ENCODE results near the gene CROT. TPM values are rescaled to one million over a fixed set of nuclear protein-coding genes. Genes with fewer than 3 reads are reported as not detected.

Gene CROT
- total RNA-seq, 1 donor from 2014 or later = 53.4 TPM

GRCh38 chr7:87312215-87312865 is 33.1 kb upstream of the CROT start:
- H3K4me2 ChIP-seq = no peak overlapping the region
- TF ChIP-seq EZH2 (IDR thresholded peaks at IDR 0.05) (no peak), CTCF (IDR thresholded peaks at IDR 0.05) (peak; percentile 99)
- H3K36me3 ChIP-seq = no peaks in the 10 kb centered on the region
- Mint-ChIP-seq H3K27ac (no peak overlapping the region), H3K27me3 (ENCODE audit: insufficient read depth, low read depth) (peaks cover 6% of the 10 kb centered on the region), H3K4me3 (no peak overlapping the region), H3K9me3 (peaks cover 7% of the 10 kb centered on the region), H3K4me1 (peaks cover 19% of the 10 kb centered on the region), H3K36me3 (no peaks in the 10 kb centered on the region)
- H3K27me3 ChIP-seq = no peaks in the 10 kb centered on the region
- no peak overlapping the region for H3K27ac ChIP-seq
- H3K4me3 ChIP-seq = no peak overlapping the region
- peak overlapping the region; percentile 1 for H2AFZ ChIP-seq (replicated peaks)
- H3K79me2 ChIP-seq (ENCODE audit: low read depth) = no peaks in the 10 kb centered on the region
- peak; percentile 64 for DNase-seq (ENCODE audit: low spot score)
- no peaks in the 10 kb centered on the region for H3K9me3 ChIP-seq (ENCODE audit: low read depth)
- H3F3A ChIP-seq (ENCODE audit: low read depth) = peaks cover 9% of the 10 kb centered on the region
- H3K4me1 ChIP-seq = peaks cover 17% of the 10 kb centered on the region
- H4K20me1 ChIP-seq (ENCODE audit: low read depth) = no peaks in the 10 kb centered on the region
- no peak overlapping the region for H3K9ac ChIP-seq

- Histone ChIP-seq H3K9me3 (ENCODE audit: low read depth) (no peaks in the 10 kb centered on the region), H3K27me3 (no peaks in the 10 kb centered on the region), H3K9ac (no peak overlapping the region), H3K4me3 (no peak overlapping the region), H3F3A (ENCODE audit: low read depth) (peaks cover under 1% of the 10 kb centered on the region), H2AFZ (replicated peaks) (no peak overlapping the region), H3K36me3 (no peaks in the 10 kb centered on the region), H3K4me2 (no peak overlapping the region), H3K4me1 (peaks cover 7% of the 10 kb centered on the region), H3K27ac (no peak overlapping the region), H4K20me1 (ENCODE audit: low read depth) (no peaks in the 10 kb centered on the region), H3K79me2 (ENCODE audit: low read depth) (no peaks in the 10 kb centered on the region)
- Mint-ChIP-seq H3K4me3 (no peak overlapping the region), H3K36me3 (no peaks in the 10 kb centered on the region), H3K27ac (no peak overlapping the region), H3K27me3 (ENCODE audit: insufficient read depth, low read depth) (peaks cover 2% of the 10 kb centered on the region), H3K4me1 (peaks cover 12% of the 10 kb centered on the region), H3K9me3 (peaks cover 5% of the 10 kb centered on the region)
- no peak for DNase-seq (ENCODE audit: low spot score)
- TF ChIP-seq EZH2 (IDR thresholded peaks at IDR 0.05) (no peak), CTCF (IDR thresholded peaks at IDR 0.05) (no peak), EZH2phosphoT487 (IDR thresholded peaks at IDR 0.05) (no peak)
Observed at GRCh38 chr7:87316097-87316700, 29.3 kb upstream of the CROT start.

GRCh38 chr7:87316846-87317552 is 28.5 kb upstream of the CROT start:
- Mint-ChIP-seq H3K27me3 (ENCODE audit: insufficient read depth, low read depth) (peaks cover 4% of the 10 kb centered on the region), H3K4me1 (peaks cover 10% of the 10 kb centered on the region), H3K9me3 (peaks cover 13% of the 10 kb centered on the region), H3K27ac (peak overlapping the region; percentile 13), H3K36me3 (peaks cover 3% of the 10 kb centered on the region), H3K4me3 (no peak overlapping the region)
- H4K20me1 ChIP-seq (ENCODE audit: low read depth) = no peaks in the 10 kb centered on the region
- TF ChIP-seq EZH2 (IDR thresholded peaks at IDR 0.05) (no peak), CTCF (IDR thresholded peaks at IDR 0.05) (no peak), EZH2phosphoT487 (IDR thresholded peaks at IDR 0.05) (no peak)
- no peaks in the 10 kb centered on the region for H3K9me3 ChIP-seq (ENCODE audit: low read depth)
- no peak overlapping the region for H3K4me2 ChIP-seq
- H3F3A ChIP-seq (ENCODE audit: low read depth) = no peaks in the 10 kb centered on the region
- no peaks in the 10 kb centered on the region for H3K79me2 ChIP-seq (ENCODE audit: low read depth)
- H3K36me3 ChIP-seq = no peaks in the 10 kb centered on the region
- peak; percentile 9 for DNase-seq (ENCODE audit: low spot score)
- peak overlapping the region; percentile 9 for H2AFZ ChIP-seq (replicated peaks)
- no peak overlapping the region for H3K9ac ChIP-seq
- no peak overlapping the region for H3K27ac ChIP-seq
- peaks cover 6% of the 10 kb centered on the region for H3K4me1 ChIP-seq
- no peak overlapping the region for H3K4me3 ChIP-seq
- H3K27me3 ChIP-seq = no peaks in the 10 kb centered on the region

Data from neural progenitor cell (in vitro differentiated cells).